NCI-H748 treated with DMSO at 0.1 percent for 48 hours (cell line): ENCODE data around the gene LTBP3.

Experiments used
- DNase-seq: peaks from one replicate; lab custom pipeline; 2025; lab: John Stamatoyannopoulos, UW

The LTBP3 gene

DNA sequence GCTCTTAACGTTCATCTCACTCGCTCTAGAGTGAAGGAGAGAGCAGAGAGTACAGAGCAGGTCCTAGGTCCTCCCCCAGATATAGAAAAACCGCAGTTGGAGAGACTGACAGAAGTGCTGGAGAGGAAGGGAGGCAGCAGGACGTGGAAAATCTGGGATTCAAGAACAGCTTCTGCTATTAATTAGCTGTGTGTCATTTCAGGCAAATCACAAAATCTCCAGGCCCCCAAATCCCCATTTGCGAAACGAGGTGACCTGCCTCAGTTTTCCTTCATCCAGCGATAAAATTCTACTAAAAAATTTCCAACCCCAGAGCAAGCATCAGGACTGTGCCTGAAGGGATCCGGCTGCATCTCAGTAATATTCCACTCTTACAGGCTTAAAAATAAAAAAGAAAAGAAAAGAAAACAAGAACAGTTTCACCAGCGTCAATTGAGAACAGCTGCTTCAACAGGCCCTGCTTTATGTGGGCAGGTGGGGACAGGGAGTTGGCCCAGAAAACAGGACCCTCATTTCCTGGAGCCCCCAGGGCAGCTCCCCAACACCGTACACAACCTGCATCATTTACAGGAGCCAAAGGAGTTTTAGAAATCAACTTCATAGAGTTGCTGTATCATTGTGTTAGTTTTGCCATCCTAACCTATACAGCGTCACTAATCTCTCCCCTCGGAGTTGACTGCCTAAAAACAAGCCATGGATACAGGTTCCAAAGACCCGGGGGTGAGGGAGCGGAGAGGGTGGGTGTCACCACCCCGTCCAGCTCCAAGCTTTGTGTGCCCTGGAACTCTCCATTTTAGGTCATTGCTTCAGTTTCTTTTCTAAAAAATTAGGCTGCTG is 61.6 kb downstream of the LTBP3 start:
- DNase-seq: no peak

DNA sequence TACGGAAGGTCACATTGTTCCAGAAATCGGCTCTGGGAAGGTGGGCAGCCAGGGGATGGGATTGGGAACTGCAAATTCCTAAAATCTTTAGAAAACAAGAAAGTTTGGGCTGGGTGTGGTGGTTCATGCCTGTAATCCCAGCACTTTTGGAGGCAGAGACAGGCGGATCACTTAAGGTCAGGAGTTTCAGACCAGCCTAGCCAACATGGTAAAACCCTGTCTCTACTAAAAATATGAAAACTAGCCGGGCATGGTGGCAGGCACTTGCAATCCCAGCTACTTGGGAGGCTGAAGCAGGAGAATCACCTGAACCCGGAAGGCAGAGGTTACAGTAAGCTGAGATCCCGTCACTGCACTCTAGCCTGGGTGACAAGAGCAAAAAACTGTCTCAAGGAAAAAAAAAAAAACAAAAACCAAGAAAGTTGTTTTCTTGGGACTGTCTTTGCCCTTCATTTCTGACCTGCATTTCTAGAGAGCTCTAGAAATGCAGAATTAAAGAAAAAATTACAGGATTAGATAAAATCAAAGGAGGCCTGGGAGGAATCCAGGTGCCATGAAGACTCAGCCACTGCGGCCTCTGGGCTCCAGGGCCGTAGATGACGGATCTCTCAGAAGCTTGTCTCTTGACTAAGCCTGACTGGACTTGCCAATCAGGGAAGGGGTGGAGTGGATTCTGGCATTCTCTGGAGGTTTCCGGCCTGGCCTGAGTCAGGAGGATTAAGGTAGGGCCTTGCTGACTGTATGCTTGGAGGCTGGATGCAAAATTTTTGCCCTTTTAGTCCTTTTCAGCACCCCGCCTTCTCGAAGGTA is 64.6 kb downstream of the LTBP3 start:
- DNase-seq: no peak

DNA sequence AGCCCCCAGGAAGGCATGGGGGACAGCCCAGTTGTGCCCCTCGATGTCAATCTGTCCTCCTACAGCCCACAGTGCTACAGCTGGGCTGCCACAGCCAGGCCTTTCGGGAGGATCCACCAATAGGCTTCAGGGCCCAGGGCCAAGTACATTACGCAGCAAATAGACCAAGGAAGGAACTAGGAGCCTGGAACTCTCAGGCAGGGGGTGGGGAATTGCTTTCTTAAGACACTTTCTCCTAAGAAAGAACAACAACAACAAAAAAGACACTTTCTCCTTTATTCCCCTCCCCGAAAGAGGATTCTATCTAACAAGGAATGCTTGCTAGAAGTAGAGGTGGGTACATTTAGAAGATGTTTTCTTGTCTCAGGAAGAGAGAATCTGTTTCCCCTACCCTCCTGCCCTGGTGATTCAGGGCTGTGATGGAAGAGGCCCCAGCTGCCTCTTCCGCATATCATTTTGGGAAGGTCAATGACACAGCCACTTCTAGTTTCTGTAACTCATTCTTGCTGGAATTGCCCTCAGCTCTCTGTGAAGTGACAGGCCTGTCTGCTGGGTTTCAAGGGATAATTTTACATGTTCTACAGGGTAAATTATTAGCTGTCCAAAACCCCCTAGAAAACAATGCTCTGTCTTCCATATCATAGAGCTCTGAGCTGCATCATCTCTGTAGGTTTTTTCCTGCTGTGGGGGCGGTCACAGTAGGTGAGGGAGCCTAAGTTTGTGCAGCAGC is 65.4 kb downstream of the LTBP3 start:
- DNase-seq: no peak

DNA sequence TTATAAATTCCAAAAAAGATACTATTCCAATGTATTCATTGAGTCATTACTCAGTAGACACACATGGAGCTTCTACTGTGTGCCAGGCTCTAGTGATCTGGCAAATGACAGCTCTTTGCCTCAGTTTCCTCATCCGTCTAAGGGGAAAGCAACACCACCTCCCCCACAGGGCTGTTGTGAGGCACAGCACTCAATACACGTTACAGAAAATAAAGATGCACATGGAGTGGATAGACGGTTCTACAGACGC is 65.8 kb downstream of the LTBP3 start:
- no peak for DNase-seq

DNA sequence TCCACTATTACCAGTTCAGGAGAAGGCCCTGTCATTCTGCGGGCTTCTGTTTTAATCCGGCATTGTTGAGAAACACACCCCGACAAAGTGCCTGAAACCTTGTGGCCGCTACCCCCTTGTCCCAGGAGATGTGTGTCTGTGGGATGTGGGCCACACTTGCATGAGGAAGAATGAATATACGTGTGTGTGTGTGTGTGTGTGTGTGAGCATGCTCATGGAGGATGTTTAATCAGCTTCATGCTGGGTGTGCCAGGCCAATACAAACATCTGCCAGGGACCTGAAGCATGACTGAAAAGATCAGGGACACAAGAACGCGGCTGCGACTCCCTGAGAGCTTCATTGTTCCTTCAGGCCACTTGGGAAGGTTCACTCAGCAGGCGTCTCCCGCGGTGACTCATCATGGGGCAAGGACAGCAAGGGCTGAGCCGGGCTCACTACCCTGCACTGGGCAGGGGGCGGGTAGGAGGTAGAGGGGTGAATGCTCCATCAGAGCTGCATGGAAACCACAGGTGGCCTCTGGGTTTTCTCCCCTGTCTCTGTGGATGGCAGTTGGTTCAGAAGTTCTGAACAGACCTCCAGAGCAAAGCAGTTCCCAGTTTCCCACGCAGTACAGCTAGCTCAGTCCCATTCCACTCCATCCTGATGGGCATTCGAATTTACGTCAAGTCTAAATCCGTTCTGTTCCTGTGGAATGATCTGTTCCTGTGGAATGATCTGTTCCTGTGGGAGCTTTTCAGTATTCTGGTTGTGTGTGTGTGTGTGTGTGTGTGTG is 66.4 kb downstream of the LTBP3 start:
- peak; percentile 59 for DNase-seq

DNA sequence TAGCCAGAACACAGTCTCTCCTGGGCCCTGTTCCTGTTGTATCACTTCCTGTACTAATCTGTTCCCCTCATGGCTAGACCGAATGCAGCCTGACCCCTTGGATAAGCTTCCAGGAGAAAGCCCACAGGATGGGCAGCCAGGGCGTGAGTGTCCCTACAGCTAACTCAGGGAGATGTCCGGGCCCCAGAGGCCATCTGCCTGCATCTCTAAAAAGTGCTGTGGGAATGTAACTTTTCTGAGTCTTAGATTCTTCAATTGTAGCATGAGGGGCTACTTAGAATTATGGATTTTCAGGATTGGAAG is 67.0 kb downstream of the LTBP3 start:
- DNase-seq: no peak

DNA sequence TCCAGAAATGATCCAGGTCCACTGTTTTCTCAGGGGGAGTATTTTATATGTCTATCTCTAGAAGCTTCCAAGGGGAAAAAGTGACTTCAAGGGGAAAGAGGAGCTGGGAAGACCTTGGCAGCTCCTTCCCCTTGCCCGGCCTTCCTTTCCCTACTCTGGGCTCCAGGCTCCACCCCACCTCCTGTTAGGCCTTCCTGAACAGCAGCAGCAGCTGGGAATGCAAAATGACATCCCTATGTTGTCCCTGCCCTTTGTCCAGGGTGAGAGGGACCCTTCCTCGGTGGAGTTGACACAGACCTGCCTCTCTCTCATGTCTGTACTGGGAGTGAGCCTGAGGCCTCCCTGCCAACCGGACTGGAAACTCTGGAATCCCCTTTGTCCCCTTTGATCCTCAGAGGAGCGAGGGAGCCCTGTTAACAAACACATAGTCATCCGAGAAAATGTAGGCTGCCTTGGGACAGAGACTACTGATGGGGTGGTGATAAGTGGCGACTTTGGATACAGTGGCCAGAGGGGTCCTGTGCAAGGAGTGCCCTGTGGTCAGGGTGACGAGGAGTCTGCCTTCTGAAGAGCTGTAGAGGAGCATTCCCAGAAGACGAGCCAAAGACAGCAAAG is 68.3 kb downstream of the LTBP3 start:
- no peak for DNase-seq

DNA sequence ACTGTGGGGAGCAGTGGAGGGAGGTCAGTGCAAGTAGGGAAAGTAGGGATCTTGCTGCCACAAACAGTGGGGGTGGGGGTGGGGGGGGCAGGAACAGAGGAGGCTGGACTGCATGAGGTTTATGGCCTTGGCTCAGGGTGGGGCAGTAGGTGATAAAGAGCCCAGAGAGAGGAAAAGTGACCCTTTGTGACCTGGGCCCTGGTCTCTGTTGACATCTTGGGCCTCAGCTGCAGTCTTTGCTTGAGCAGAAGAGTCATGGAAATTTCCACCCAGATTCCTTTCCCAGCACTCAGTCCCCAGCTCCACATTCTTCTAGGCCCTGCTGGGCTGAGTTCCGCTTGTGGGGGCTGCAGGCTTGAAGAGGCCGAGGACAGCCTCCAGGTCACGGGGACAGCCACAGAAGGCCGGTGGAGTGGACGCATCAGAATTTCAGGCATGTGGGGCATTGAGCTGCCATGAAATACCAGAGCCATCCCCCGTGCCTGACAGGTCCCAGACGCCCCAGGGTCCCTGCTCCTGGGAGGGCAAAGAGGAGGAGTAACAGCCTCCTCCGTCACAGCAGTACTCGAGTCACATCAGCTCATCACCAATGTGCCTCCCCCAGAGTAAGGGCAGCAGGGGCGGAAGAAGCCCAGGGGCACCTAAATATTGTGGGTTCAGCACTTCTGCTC is 69.0 kb downstream of the LTBP3 start:
- DNase-seq: no peak
